NB4 (cell line): Measurements from ENCODE around the gene WFDC9.
"Not testable (repeated sequence)": the region's sequence is repeated elsewhere in the genome, so short reads cannot be mapped to it uniquely, and the experiment has no call there.

ENCODE experiments used
- DNase-seq: peaks from one replicate; pipeline ENCODE4 v3.0.0; 2010; ENCODE audit warnings: low read depth
- H3K4me3 ChIP-seq: one replicate; pipeline ENCODE4 v1.5.1; 2011; ENCODE audit warnings: mild to moderate bottlenecking, low read depth, low read length, moderate library complexity
- MYC ChIP-seq: IDR thresholded peaks from 2 replicates; pipeline ENCODE4 v1.6.1; 2011; ENCODE audit warnings: low read depth, low read length
- POLR2A ChIP-seq: IDR thresholded peaks from 2 replicates; pipeline ENCODE4 v1.6.1; 2011; ENCODE audit warnings: mild to moderate bottlenecking; ENCODE audit not compliant: insufficient read length; ENCODE audit errors: extremely low read depth
- TF ChIP-seq, protein P1 (sequence below): IDR thresholded peaks from 2 replicates; pipeline ENCODE4 v1.6.1; 2011; ENCODE audit warnings: low read depth, low read length
- TF ChIP-seq, protein P2 (sequence below): IDR thresholded peaks from one replicate; pipeline ENCODE4 v1.5.1; 2012; ENCODE audit warnings: low read depth, low read length

WFDC9 gene

DNA sequence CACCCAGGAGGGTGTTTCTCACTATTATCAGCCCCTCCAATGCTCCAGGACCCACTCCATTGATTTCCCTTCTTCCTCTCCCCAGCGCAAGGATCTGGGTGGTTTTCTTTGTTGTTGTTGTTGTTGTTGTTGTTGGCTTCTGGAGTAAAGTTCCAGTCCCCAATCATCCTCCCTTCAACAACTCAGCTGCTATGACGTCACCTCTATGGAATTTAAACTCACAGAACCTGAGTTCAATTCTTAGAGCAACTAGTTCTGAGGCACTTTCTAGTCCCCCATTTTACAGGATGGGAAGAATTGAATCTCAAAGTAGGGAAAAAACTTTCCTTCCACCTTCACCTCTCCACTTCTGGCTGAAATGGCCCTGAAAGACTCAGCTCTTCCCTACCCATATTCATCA lies 42.3 kb downstream of the WFDC9 start:
- no peak overlapping the region for H3K4me3 ChIP-seq
- DNase-seq: no peak
- TF ChIP-seq, protein P1, sequence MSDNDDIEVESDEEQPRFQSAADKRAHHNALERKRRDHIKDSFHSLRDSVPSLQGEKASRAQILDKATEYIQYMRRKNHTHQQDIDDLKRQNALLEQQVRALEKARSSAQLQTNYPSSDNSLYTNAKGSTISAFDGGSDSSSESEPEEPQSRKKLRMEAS: no peak
- TF ChIP-seq, protein P2, sequence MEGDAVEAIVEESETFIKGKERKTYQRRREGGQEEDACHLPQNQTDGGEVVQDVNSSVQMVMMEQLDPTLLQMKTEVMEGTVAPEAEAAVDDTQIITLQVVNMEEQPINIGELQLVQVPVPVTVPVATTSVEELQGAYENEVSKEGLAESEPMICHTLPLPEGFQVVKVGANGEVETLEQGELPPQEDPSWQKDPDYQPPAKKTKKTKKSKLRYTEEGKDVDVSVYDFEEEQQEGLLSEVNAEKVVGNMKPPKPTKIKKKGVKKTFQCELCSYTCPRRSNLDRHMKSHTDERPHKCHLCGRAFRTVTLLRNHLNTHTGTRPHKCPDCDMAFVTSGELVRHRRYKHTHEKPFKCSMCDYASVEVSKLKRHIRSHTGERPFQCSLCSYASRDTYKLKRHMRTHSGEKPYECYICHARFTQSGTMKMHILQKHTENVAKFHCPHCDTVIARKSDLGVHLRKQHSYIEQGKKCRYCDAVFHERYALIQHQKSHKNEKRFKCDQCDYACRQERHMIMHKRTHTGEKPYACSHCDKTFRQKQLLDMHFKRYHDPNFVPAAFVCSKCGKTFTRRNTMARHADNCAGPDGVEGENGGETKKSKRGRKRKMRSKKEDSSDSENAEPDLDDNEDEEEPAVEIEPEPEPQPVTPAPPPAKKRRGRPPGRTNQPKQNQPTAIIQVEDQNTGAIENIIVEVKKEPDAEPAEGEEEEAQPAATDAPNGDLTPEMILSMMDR: no peak
- no peak for TF ChIP-seq POLR2A
- no peak for TF ChIP-seq MYC

DNA sequence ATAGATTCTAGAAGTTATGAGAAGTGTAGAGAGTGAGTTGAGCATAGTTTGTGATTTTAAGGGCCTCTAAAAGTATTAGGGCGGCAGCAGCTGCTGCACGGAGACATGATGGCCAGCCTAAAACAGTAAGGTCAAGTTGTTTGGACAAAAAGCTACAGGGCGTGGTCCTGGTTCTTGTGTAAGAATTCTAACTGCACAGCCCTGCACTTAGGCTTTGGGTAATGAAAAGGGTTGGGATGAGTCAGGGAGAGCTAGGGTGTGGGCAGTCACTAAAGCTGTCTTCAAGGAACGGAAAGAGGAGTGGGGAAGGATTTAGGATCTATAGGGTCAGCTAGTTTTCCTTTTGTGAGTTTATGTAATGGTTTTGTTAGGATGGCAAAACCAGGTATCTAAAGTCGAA lies 45.1 kb downstream of the WFDC9 start:
- not testable (repeated sequence) for DNase-seq, H3K4me3 ChIP-seq

DNA sequence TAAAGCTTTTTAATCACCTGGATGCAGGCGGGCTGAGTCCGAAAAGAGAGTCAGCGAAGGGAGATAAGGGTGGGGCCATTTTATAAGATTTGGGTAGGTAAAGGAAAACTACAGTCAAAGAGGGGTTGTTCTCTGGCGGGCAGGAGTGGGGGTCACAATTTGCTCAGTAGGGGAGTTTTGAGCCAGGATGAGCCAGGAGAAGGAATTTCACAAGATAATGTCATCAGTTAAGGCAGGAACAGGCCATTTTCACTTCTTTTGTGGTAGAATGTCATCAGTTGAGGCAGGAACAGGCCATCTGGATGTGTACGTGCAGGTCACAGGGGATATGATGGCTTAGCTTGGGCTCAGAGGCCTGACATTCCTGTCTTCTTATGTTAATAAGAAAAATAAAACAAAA lies 46.8 kb downstream of the WFDC9 start:
- H3K4me3 ChIP-seq, DNase-seq: not testable (repeated sequence)

DNA sequence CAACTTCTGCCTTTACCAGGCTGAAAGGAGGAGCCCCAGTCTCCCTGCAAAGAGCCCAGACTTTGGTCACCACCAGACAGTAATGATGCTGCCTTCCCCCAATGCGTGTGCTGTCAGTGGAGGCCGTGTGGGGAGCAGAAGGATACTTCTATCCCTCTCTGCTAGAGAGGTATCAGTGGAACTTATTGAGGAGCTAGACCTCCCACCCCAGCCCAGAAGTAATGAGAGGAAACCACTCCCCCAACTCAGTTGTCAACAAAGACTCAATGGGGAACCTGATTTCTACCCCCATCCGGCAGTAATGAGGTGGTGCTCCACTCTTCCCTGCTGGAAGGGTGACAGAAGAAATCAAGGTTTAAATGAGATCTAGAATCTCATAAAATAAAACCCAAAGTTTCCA lies 47.6 kb downstream of the WFDC9 start:
- H3K4me3 ChIP-seq: no peak overlapping the region
- TF ChIP-seq, protein P2: no peak
- TF ChIP-seq MYC (no peak), POLR2A (no peak)
- TF ChIP-seq, protein P1: no peak
- DNase-seq: no peak

DNA sequence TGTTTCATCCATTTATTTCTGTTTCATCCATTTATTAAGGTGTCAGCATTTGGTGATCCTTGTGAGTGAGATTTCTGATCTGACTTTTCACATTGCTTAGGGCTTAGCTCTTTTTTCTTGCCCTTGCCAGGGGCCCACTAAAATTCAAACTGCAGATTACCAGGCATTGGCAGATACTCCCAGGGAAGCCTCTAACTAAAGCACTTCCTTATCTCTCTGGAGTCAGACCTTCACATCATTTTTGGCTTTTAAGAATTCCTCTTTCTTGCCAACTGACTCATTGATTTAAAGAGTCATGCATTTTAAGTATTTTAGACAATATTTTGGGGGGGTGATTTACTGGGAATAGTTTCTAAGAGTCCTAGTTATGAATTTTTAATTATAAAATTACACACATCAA lies 49.4 kb downstream of the WFDC9 start:
- DNase-seq: no peak
- no peak overlapping the region for H3K4me3 ChIP-seq
- TF ChIP-seq, protein P1: no peak
- no peak for TF ChIP-seq POLR2A
- TF ChIP-seq, protein P2: no peak
- no peak for TF ChIP-seq MYC

DNA sequence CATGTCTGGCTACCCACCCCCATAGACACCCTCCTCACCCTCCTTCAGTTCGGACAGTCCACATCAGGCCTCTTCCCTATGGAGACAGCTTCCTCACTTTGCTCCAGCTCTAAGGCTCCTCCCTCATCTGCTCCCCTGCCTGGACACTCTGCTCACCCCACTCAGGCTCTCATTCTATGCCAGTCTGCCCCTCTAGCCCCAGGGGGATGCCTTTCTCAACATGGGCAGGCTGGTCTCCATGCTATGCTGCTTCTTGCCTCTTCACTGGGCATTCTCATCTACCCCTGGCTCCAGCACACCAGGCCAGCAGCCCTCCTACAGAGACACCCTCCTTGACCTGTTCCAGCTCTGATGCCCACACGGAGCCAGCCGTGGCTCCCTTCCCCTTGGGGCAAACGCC lies 51.9 kb downstream of the WFDC9 start, which contains the start of gene WFDC8:
Gene WFDC8 (minus strand): TSS at position 101 of the 400 bp plus-strand sequence. CDS start 37 bp downstream, at position 64.
- H3K4me3 ChIP-seq: no peak within 1 kb of the TSS
- no peak for DNase-seq
- no peak for TF ChIP-seq MYC
- TF ChIP-seq, protein P1: no peak
- no peak for TF ChIP-seq POLR2A
- TF ChIP-seq, protein P2: no peak

DNA sequence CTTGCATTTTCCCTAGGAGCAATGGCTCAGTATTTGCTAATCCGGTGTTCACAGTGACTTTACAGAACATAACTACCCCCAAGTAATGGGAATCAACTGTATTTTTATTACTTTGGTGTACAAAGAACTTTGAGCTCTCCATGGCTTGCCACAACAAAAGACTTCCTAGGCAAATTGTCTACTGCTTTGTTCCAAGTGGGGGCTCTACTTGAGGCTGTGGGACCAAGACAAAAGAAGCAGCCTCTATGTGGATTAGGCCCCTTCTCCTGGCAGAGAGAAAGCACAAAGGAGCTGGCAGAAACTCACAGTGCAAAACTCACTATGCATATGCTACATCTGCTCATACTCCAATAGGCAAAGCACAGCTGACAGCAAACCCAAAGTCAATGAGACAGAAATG lies 52.9 kb downstream of the WFDC9 start:
- no peak overlapping the region for H3K4me3 ChIP-seq
- DNase-seq: no peak
- TF ChIP-seq, protein P1: no peak
- TF ChIP-seq, protein P2: no peak
- no peak for TF ChIP-seq MYC
- TF ChIP-seq POLR2A: no peak
